CD8-positive, alpha-beta memory T cell (primary cell): ENCODE results near the gene LUZP1. TPM values are rescaled to one million over a fixed set of nuclear protein-coding genes. Genes with fewer than 3 reads are reported as not detected.

Experiments
- CTCF ChIA-PET: fragments of 350-600 bp; sonication (Branson Sonifier 250); formaldehyde crosslinking; loops from one replicate; lab custom pipeline; 2021; ENCODE audit warnings: antibody characterized with exemption; lab: Charles Lee
- POLR2A ChIA-PET: fragments of 350-600 bp; sonication (Branson Sonifier 250); formaldehyde crosslinking; loops from one replicate; lab custom pipeline; 2021; ENCODE audit warnings: antibody characterized with exemption; lab: Charles Lee
- DNase-seq, 5 donors: peaks; one replicate each; pipeline versions ENCODE4 v3.0.0 to v3.0.0-alpha.2; 2020 to 2022; ENCODE audit warnings: mixed read lengths in 1 of 5
- H3K27ac ChIP-seq: one replicate; pipeline ENCODE4 v1.7.0; 2013; ENCODE audit warnings: low read depth, mild to moderate bottlenecking, low read length, moderate library complexity
- H3K27me3 ChIP-seq: 2 replicates; pipeline ENCODE4 v1.7.0; 2013; ENCODE audit warnings: low read length, mild to moderate bottlenecking; ENCODE audit not compliant: insufficient read depth, poor library complexity, severe bottlenecking
- H3K36me3 ChIP-seq: 2 replicates; pipeline ENCODE4 v1.7.0; 2013; ENCODE audit warnings: mild to moderate bottlenecking, low read length, moderate library complexity; ENCODE audit not compliant: insufficient read depth
- H3K4me1 ChIP-seq: 2 replicates; pipeline ENCODE4 v1.7.0; 2013; ENCODE audit warnings: mild to moderate bottlenecking, low read length, moderate library complexity; ENCODE audit not compliant: insufficient read depth
- H3K4me3 ChIP-seq: 2 replicates; pipeline ENCODE4 v1.7.0; 2013; ENCODE audit warnings: mild to moderate bottlenecking, low read length
- H3K9me3 ChIP-seq: 2 replicates; pipeline ENCODE4 v1.7.0; 2013; ENCODE audit warnings: mild to moderate bottlenecking, low read length
- H3K27ac Mint-ChIP-seq, 8 donors: one replicate each; pipeline ENCODE4 v1.8.0; 2020 to 2021; ENCODE audit warnings: mixed read lengths in 8 of 8, mild to moderate bottlenecking in 6 of 8, inconsistent platforms in 3 of 8, moderate library complexity in 3 of 8
- H3K27me3 Mint-ChIP-seq, 2 donors: one replicate each; pipeline ENCODE4 v1.8.0; 2020 to 2021; ENCODE audit warnings: mixed read lengths in 2 of 2, mild to moderate bottlenecking in 1 of 2, moderate library complexity in 1 of 2
- H3K36me3 Mint-ChIP-seq, 3 donors: one replicate each; pipeline ENCODE4 v1.8.0; 2020 to 2021; ENCODE audit warnings: mixed read lengths in 3 of 3, inconsistent platforms in 1 of 3, mild to moderate bottlenecking in 1 of 3
- H3K4me1 Mint-ChIP-seq, 3 donors: one replicate each; pipeline ENCODE4 v1.8.0; 2020 to 2021; ENCODE audit warnings: mixed read lengths in 3 of 3, inconsistent platforms in 1 of 3, mild to moderate bottlenecking in 1 of 3
- H3K4me3 Mint-ChIP-seq, 7 donors: one replicate each; pipeline ENCODE4 v1.8.0; 2020 to 2021; ENCODE audit warnings: mixed read lengths in 7 of 7, mild to moderate bottlenecking in 6 of 7, moderate library complexity in 4 of 7, inconsistent platforms in 2 of 7
- H3K9me3 Mint-ChIP-seq, 5 donors: one replicate each; pipeline ENCODE4 v1.8.0; 2020 to 2022; ENCODE audit warnings: mixed read lengths in 5 of 5, mild to moderate bottlenecking in 3 of 5, moderate library complexity in 2 of 5, inconsistent platforms in 1 of 5
- polyA plus RNA-seq: library from polyadenylated mRNA; unstranded; fragments of 300-500 nt; fragmentation: Illumina TruSeq; gene quantifications from one replicate; pipeline ENCODE4 v1.2.3, GENCODE V29; 2021
- total RNA-seq, 2 experiments: library from RNA; stranded (reverse); gene quantifications; one replicate each; pipeline ENCODE4 v1.2.3, GENCODE V29; 2021

The LUZP1 gene
- total and polyA plus RNA-seq, 3 experiments from 2014 or later, result 19.5 to 32.8 (median 19.6) TPM

DNA sequence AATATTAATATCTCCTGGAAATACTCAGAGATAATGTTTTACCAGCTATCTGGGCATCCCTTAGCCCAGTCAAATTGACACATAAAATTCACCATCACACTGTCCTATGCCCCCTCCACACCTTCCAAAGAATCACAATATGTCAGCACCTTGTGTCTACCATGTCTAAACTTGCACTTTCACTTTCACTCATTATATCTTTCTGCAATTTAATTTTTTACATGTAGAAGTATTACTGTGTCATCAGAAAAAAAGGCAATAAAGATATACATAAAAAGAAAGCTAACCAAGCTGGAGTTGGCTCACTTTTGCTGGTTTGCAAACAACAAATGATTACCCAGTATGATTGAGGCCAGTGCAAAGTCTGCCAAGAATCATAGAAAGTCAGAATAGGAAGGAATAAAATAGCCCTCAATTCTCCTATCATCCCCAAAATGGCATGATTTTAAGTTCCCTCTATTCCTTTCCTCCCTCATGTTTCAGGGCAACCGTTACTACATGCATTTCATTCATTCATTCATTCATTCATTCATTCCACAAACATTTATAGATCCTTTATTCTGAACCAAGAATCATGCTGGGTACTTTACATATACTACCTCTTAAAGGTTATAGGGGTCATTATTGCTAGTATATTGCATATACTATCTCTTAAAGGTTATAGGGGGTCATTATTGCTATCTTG, 5.9 kb upstream of the LUZP1 start:
- DNase-seq, result no peak
- Histone ChIP-seq H3K9me3 (no peaks in the 10 kb centered on the region), H3K27me3 (no peaks in the 10 kb centered on the region), H3K36me3 (no peaks in the 10 kb centered on the region), H3K4me1 (peaks cover 14% of the 10 kb centered on the region), H3K4me3 (no peak overlapping the region), H3K27ac (no peak overlapping the region)
- Mint-ChIP-seq H3K9me3 (no peaks in the 10 kb centered on the region), H3K27me3 (peaks cover 5 to 21% of the 10 kb centered on the region in 2 donors), H3K4me3 (peak overlapping the region in 1 of 7 donors; percentile 50), H3K36me3 (no peaks in the 10 kb centered on the region), H3K27ac (peak overlapping the region in 1 of 8 donors; percentile 22), H3K4me1 (peaks cover 9 to 22% (median 21%) of the 10 kb centered on the region in 3 donors)
- ChIA-PET POLR2A (interaction anchor here (0.5 to 1.3 kb wide), 2 partner anchors 63 to 74 kb away, joined by 5 read pairs; no protein-coding TSS in a partner anchor), CTCF (interaction anchor here (0.8 to 12.3 kb wide), 3 partner anchors 10 to 76 kb away, joined by 3 to 65 read pairs (median 4); no protein-coding TSS in a partner anchor)

DNA sequence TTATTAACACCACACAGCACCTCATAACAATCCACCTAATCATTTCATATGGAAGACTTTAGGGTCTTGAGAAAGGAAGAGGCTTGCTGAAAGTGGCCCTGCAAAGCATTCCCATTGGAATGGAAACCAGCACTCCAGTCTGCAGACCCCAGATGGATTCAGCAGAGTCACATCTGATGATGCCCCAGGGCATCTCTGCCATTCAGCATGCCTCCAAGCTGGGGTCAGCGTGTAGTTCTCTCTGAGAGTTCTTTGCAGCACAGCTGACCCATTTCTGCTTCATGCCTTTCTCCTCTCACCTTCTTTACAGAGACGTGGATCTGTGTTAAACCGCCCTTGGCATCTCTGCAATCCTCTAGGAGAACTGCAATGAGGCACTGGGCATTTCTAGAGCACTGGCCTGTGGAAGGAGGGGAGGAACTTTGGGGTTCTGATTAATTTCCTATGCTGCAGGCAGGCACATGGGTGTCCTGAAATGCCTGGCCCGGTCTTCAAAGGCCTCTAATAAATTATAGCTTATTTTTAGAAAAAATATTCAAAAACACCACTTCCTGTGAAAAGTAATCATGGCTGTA, 2.6 kb upstream of the LUZP1 start:
- H3K4me3 ChIP-seq, result no peak overlapping the region
- H3K9me3 ChIP-seq, result no peaks in the 10 kb centered on the region
- no peak for DNase-seq
- H3K36me3 ChIP-seq, result no peaks in the 10 kb centered on the region
- Mint-ChIP-seq H3K4me1 (peaks cover 22 to 27% (median 22%) of the 10 kb centered on the region in 3 donors), H3K27me3 (peaks cover 2 to 3% of the 10 kb centered on the region in 2 donors), H3K36me3 (peaks cover 0 to 4% (median 0%) of the 10 kb centered on the region in 3 donors), H3K9me3 (no peaks in the 10 kb centered on the region), H3K27ac (peak overlapping the region in 1 of 8 donors; percentile 38), H3K4me3 (peak overlapping the region in 1 of 7 donors; percentile 27)
- H3K4me1 ChIP-seq, result peaks cover 17% of the 10 kb centered on the region
- POLR2A ChIA-PET, result no interaction called here
- H3K27ac ChIP-seq, result no peak overlapping the region
- CTCF ChIA-PET, result interaction anchor here (12.3 kb wide), 1 partner anchor 13 kb away, joined by 65 read pairs; no protein-coding TSS in a partner anchor
- no peaks in the 10 kb centered on the region for H3K27me3 ChIP-seq

DNA sequence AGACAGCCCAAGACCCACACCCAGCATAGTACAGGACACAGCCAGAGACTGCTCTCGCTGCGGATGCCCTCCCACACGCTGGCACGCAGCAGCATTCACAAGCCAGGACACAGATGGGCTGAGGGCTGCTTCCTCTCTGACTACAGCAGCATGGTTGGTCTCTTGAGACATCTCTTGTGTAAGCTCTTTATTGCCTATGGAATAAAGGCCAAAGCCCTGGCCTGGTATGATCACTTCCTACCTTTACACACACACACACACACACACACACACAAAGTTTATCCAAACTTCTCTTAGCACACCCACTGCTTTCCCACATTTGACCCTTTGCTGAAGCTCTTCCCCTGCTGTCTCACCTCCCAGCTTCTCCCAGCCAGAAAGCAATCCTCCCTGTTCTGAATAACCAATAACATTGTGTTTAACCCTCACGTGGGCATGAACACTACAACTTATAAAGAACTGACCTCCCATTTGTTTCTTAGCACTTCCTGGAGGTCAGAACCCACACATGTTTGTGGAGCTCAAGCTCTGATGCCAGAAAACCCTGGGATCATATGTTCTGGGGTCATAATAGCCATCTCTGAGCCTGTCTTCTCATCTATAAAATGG, 1.2 kb upstream of the LUZP1 start:
- H3K4me3 Mint-ChIP-seq, result peak overlapping the region; percentile 93 to 98 (median 96)
- H3K4me1 Mint-ChIP-seq, result peaks cover 32 to 36% (median 34%) of the 10 kb centered on the region in 3 donors
- Histone ChIP-seq H3K9me3 (no peaks in the 10 kb centered on the region), H3K4me1 (peaks cover 17% of the 10 kb centered on the region), H3K27me3 (no peaks in the 10 kb centered on the region), H3K36me3 (no peaks in the 10 kb centered on the region), H3K27ac (peak overlapping the region; percentile 79), H3K4me3 (no peak overlapping the region)
- DNase-seq, result no peak
- ChIA-PET POLR2A (interaction anchor here (0.6 to 1.7 kb wide), 4 partner anchors 46 to 69 kb away, joined by 3 to 7 read pairs (median 4); no protein-coding TSS in a partner anchor), CTCF (interaction anchor here (1.4 to 12.3 kb wide), 2 partner anchors 14 to 72 kb away, joined by 5 to 65 read pairs; no protein-coding TSS in a partner anchor)
- peaks cover 0 to 1% of the 10 kb centered on the region in 2 donors for H3K27me3 Mint-ChIP-seq
- H3K9me3 Mint-ChIP-seq, result no peaks in the 10 kb centered on the region
- peak overlapping the region in 7 of 8 donors; percentile 11 to 90 (median 67) for H3K27ac Mint-ChIP-seq
- H3K36me3 Mint-ChIP-seq, result peaks cover 0 to 4% (median 0%) of the 10 kb centered on the region in 3 donors

DNA sequence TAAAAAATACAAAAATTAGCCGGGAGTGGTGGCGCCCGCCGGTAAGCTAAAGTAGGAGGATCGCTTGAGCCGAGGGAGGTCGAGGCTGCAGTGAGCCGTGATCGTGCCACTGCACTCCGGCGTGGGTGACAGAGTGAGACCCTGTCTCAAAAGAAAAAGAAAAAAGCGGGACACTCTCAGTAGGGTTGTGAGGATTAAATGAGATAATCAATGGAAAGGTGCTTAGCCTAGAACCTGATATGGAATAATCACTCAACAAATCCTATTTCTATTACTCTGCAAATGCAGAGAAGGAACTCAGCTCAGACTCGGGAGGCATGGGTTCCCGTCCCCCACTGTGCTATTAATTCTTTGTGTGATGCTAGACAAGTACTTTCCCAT, 529 bp upstream of the LUZP1 start:
- Mint-ChIP-seq H3K4me3 (peak overlapping the region; percentile 93 to 98 (median 96)), H3K36me3 (peaks cover 0 to 4% (median 0%) of the 10 kb centered on the region in 3 donors), H3K27me3 (no peaks in the 10 kb centered on the region), H3K9me3 (no peaks in the 10 kb centered on the region), H3K4me1 (peaks cover 31 to 37% (median 34%) of the 10 kb centered on the region in 3 donors), H3K27ac (peak overlapping the region in 6 of 8 donors; percentile 41 to 96 (median 72))
- Histone ChIP-seq H3K36me3 (no peaks in the 10 kb centered on the region), H3K27ac (peak overlapping the region; percentile 79), H3K27me3 (no peaks in the 10 kb centered on the region), H3K4me1 (peaks cover 17% of the 10 kb centered on the region), H3K4me3 (peak overlapping the region; percentile 85), H3K9me3 (no peaks in the 10 kb centered on the region)
- DNase-seq, result no peak
- POLR2A ChIA-PET, result interaction anchor here (0.6 to 1.7 kb wide), 5 partner anchors 50 to 69 kb away, joined by 3 to 5 read pairs (median 4); no protein-coding TSS in a partner anchor
- CTCF ChIA-PET, result interaction anchor here (1.2 to 12.3 kb wide), 3 partner anchors 10 to 71 kb away, joined by 4 to 65 read pairs (median 5); no protein-coding TSS in a partner anchor

DNA sequence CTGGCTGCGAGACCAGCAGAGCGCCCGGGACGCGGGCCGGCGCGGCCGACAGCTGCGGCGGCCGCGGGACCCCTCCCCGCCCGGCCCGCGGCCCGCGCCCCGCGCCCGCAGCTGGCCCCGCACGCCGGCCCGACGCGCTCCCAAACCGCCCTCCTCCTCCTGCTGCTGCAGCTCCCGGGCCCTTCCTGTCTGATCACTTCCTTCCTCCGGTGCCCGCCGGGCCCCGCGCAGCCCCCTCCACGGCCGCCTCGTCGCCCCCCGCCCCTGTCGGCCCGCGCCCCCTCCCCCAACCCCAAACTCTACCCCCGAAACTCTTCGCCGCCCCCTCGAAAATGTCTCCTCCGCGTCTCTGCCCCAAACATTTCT, 594 bp downstream of the LUZP1 start:
- Mint-ChIP-seq H3K27me3 (no peaks in the 10 kb centered on the region), H3K4me1 (peaks cover 37 to 42% (median 39%) of the 10 kb centered on the region in 3 donors), H3K9me3 (no peaks in the 10 kb centered on the region), H3K27ac (peak overlapping the region; percentile 81 to 99 (median 94)), H3K36me3 (peaks cover 0 to 4% (median 0%) of the 10 kb centered on the region in 3 donors), H3K4me3 (peak overlapping the region; percentile 93 to 98 (median 96))
- peaks cover 17% of the 10 kb centered on the region for H3K4me1 ChIP-seq
- H3K9me3 ChIP-seq, result no peaks in the 10 kb centered on the region
- no peaks in the 10 kb centered on the region for H3K36me3 ChIP-seq
- no peaks in the 10 kb centered on the region for H3K27me3 ChIP-seq
- H3K27ac ChIP-seq, result peak overlapping the region; percentile 79
- peak overlapping the region; percentile 85 for H3K4me3 ChIP-seq
- peak in 4 of 5 donors; percentile 15 to 62 (median 26) for DNase-seq
- ChIA-PET POLR2A (interaction anchor here (0.6 to 1.7 kb wide), 7 partner anchors 8 to 69 kb away, joined by 3 to 5 read pairs (median 4); no protein-coding TSS in a partner anchor), CTCF (interaction anchor here (1.1 to 12.3 kb wide), 3 partner anchors 9 to 49 kb away, joined by 4 to 65 read pairs (median 5); no protein-coding TSS in a partner anchor)

DNA sequence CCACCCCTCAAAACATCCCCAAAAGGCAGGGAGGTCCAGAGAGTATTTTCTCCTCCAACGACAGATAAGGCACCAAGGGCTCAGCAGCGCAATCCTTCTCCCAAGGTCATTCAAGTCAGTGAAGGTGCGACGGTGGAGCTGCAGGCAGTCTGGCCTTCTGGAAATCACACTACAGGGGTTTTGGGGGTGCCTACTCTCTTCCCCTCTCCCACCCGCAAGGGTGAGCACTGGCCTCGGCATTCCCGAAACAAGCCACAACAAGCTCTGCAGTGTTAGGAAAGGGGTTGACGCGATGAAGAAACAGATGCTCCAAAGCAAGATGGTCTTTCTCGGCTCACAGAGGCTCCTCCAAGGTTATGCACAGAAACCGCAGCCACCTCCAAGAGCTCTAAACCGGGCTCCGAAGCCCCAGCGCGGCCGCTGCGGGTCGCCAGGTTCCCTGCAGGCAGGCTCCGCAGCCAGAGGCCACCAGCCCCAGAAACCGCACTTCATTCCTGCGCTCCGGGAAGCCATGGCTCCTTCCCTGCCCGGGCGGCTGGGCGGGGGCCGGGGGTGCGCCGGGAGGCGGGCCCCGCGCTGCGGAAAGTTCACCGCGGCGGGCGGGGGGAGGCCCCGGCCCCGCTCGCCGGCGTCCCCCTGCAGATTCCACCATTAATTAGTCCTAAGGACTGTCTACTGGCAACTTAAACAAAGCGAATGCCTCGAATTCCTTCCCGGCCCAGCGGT, 1.1 kb downstream of the LUZP1 start:
- Histone ChIP-seq H3K4me3 (peak overlapping the region; percentile 56), H3K4me1 (peaks cover 17% of the 10 kb centered on the region), H3K9me3 (no peaks in the 10 kb centered on the region), H3K27ac (peak overlapping the region; percentile 59), H3K27me3 (no peaks in the 10 kb centered on the region), H3K36me3 (no peaks in the 10 kb centered on the region)
- Mint-ChIP-seq H3K27me3 (no peaks in the 10 kb centered on the region), H3K27ac (peak overlapping the region; percentile 10 to 81 (median 63)), H3K4me1 (peaks cover 39 to 42% (median 40%) of the 10 kb centered on the region in 3 donors), H3K4me3 (peak overlapping the region; percentile 84 to 98 (median 93)), H3K36me3 (peaks cover 0 to 4% (median 0%) of the 10 kb centered on the region in 3 donors), H3K9me3 (no peaks in the 10 kb centered on the region)
- ChIA-PET POLR2A (interaction anchor here (0.6 to 1.1 kb wide), 5 partner anchors 9 to 69 kb away, joined by 3 to 4 read pairs (median 4); no protein-coding TSS in a partner anchor), CTCF (interaction anchor here (1.1 to 12.3 kb wide), 3 partner anchors 17 to 68 kb away, joined by 5 to 65 read pairs (median 5); no protein-coding TSS in a partner anchor)
- DNase-seq, result peak; percentile 33 to 59 (median 38)

DNA sequence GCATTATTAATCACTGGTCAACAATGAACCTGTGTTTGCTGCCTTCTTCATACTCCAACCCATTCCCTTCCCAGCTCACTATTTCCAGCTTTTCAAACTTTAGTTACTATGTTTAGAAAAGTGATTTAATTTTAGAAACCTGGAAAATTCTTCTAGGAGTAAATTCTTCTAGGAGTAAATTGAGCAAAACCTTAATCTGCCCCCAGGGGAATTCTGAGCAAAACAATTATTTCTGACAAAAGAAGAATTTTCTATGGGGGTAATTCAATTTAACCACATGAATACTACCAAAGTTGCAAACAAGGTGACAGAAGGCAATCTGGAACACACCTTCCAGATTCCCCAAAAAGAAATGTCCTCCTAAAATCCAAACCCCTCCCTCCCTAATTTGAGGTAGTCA, 1.8 kb downstream of the LUZP1 start:
- H3K4me1 ChIP-seq, result peaks cover 17% of the 10 kb centered on the region
- ChIA-PET POLR2A (interaction anchor here (1.1 kb wide), 2 partner anchors 19 to 68 kb away, joined by 3 to 4 read pairs; no protein-coding TSS in a partner anchor), CTCF (interaction anchor here (1.8 to 12.3 kb wide), 2 partner anchors 17 to 67 kb away, joined by 5 to 65 read pairs; no protein-coding TSS in a partner anchor)
- no peak overlapping the region for H3K27ac ChIP-seq
- H3K4me3 ChIP-seq, result no peak overlapping the region
- Mint-ChIP-seq H3K4me3 (peak overlapping the region; percentile 82 to 96 (median 88)), H3K27me3 (no peaks in the 10 kb centered on the region), H3K9me3 (no peaks in the 10 kb centered on the region), H3K27ac (peak overlapping the region in 6 of 8 donors; percentile 10 to 81 (median 70)), H3K4me1 (peaks cover 39 to 45% (median 44%) of the 10 kb centered on the region in 3 donors), H3K36me3 (peaks cover 0 to 4% (median 0%) of the 10 kb centered on the region in 3 donors)
- DNase-seq, result no peak
- H3K27me3 ChIP-seq, result no peaks in the 10 kb centered on the region
- no peaks in the 10 kb centered on the region for H3K36me3 ChIP-seq
- no peaks in the 10 kb centered on the region for H3K9me3 ChIP-seq
